HG03565 (cell line): ENCODE measurements around the gene RPN1.

Experiments used
- ATAC-seq: cut with Tn5 transposase; IDR thresholded peaks from one replicate; pipeline ENCODE4 v1.9.1; 2021; ENCODE audit warnings: mild to moderate bottlenecking, moderate library complexity; ENCODE audit not compliant: unreplicated experiment

RPN1 gene

GRCh38 chr3:128585189-128585588 is 65.4 kb downstream of the RPN1 start:
- no peak for ATAC-seq

- no peak for ATAC-seq
Observed at GRCh38 chr3:128584412-128585020, 66.1 kb downstream of the RPN1 start.

GRCh38 chr3:128581566-128581965 is 69.1 kb downstream of the RPN1 start:
- no peak for ATAC-seq

- ATAC-seq = no peak
Observed at GRCh38 chr3:128579927-128580326, 70.7 kb downstream of the RPN1 start.

GRCh38 chr3:128578346-128578745 is 72.3 kb downstream of the RPN1 start:
- ATAC-seq = no peak

GRCh38 chr3:128577711-128578110 is 72.9 kb downstream of the RPN1 start:
- no peak for ATAC-seq

- ATAC-seq = no peak
Observed at GRCh38 chr3:128576290-128576689, 74.3 kb downstream of the RPN1 start.

GRCh38 chr3:128575777-128576176 is 74.8 kb downstream of the RPN1 start:
- no peak for ATAC-seq

GRCh38 chr3:128573707-128574162 is 76.9 kb downstream of the RPN1 start:
- ATAC-seq = no peak

- no peak for ATAC-seq
Observed at GRCh38 chr3:128573160-128573559, 77.5 kb downstream of the RPN1 start.

GRCh38 chr3:128572644-128573105 is 77.9 kb downstream of the RPN1 start:
- ATAC-seq = no peak

- no peak for ATAC-seq
Observed at GRCh38 chr3:128572013-128572412, 78.6 kb downstream of the RPN1 start.
